Measurements from ENCODE around the gene KMT2D.

Gene KMT2D

GRCh38 chr12:49060237-49061156 is at the start of gene KMT2D:
Gene KMT2D, minus strand, starts transcription at chr12:49060794. Its CDS starts 5,470 bp downstream, at chr12:49055324.
- DNase-seq = peak; percentile 86

- no peak for DNase-seq
These were observed 49.3 kb upstream of the KMT2D start for GRCh38 chr12:49109641-49110463.

GRCh38 chr12:49108958-49109404 is 48.4 kb upstream of the KMT2D start:
- no peak for DNase-seq

GRCh38 chr12:49105504-49106084 is 45.0 kb upstream of the KMT2D start:
- DNase-seq = no peak

- DNase-seq = no peak
These were observed 44.2 kb upstream of the KMT2D start for GRCh38 chr12:49104822-49105221.

- DNase-seq = no peak
These were observed 39.8 kb upstream of the KMT2D start for GRCh38 chr12:49100380-49100779.

- no peak for DNase-seq
These were observed 38.1 kb upstream of the KMT2D start for GRCh38 chr12:49098703-49099102.

GRCh38 chr12:49098035-49098451 is 37.4 kb upstream of the KMT2D start:
- no peak for DNase-seq

GRCh38 chr12:49097381-49097780 is 36.8 kb upstream of the KMT2D start:
- DNase-seq = no peak

- no peak for DNase-seq
These were observed 34.4 kb upstream of the KMT2D start for GRCh38 chr12:49094975-49095365.

- peak; percentile 11 for DNase-seq
These were observed 33.8 kb upstream of the KMT2D start, which contains the start of gene DHH for GRCh38 chr12:49094160-49094974. Gene DHH, minus strand, starts transcription at chr12:49094801. Its CDS starts 289 bp downstream, at chr12:49094512.

- no peak for DNase-seq
These were observed 33.2 kb upstream of the KMT2D start for GRCh38 chr12:49093792-49094159.

- DNase-seq = no peak
These were observed 32.3 kb upstream of the KMT2D start for GRCh38 chr12:49092816-49093406.

GRCh38 chr12:49092086-49092815 is 31.7 kb upstream of the KMT2D start:
- no peak for DNase-seq

GRCh38 chr12:49091836-49092085 is 31.2 kb upstream of the KMT2D start:
- no peak for DNase-seq

- DNase-seq = no peak
These were observed 30.7 kb upstream of the KMT2D start for GRCh38 chr12:49091056-49091835.

- no peak for DNase-seq
These were observed 29.5 kb upstream of the KMT2D start for GRCh38 chr12:49089821-49090773.

GRCh38 chr12:49088932-49089330 is 28.3 kb upstream of the KMT2D start:
- DNase-seq = no peak

- peak; percentile 59 for DNase-seq
These were observed 27.7 kb upstream of the KMT2D start for GRCh38 chr12:49088150-49088931.
